Peyer's patch (tissue), 4 donors: ENCODE measurements around the gene NRG3. TPM values are rescaled to one million over a fixed set of nuclear protein-coding genes. Genes with fewer than 3 reads are reported as not detected.

Experiments
- DNase-seq, 3 donors: peaks; one replicate each; pipeline ENCODE4 v3.0.0-alpha.2; 2017 to 2019
- H3K27ac ChIP-seq, 4 donors: fragments of 200-600 bp; sonication (generic); one replicate each; pipeline ENCODE4 v1.5.1; 2016 to 2019
- H3K27me3 ChIP-seq, 2 donors: fragments of 200-600 bp; sonication (generic); one replicate each; pipeline ENCODE4 v1.5.1; 2019
- H3K36me3 ChIP-seq, 3 donors: fragments of 200-600 bp; sonication (generic); one replicate each; pipeline ENCODE4 v1.5.1; 2016 to 2019
- H3K4me1 ChIP-seq, 4 donors: fragments of 200-600 bp; sonication (generic); one replicate each; pipeline ENCODE4 v1.5.1; 2016 to 2019
- H3K4me3 ChIP-seq, 4 donors: fragments of 200-600 bp; sonication (generic); 1 replicate in 3 of 4; 2 replicates in 1 of 4; pipeline ENCODE4 v1.5.1; 2016 to 2019; ENCODE audit warnings: mild to moderate bottlenecking in 1 of 4
- H3K9me3 ChIP-seq, 4 donors: fragments of 200-600 bp; sonication (generic); one replicate each; pipeline ENCODE4 v1.5.1; 2016 to 2019; ENCODE audit warnings: mild to moderate bottlenecking in 1 of 4
- CTCF ChIP-seq, 6 experiments: fragments of 450-650 bp in 4 of 6; fragments of 200-600 bp in 2 of 6; sonication (generic) in 1 of 6; IDR thresholded peaks; one replicate each; pipeline ENCODE4 v1.5.1; 2017 to 2019; ENCODE audit warnings: antibody characterized with exemption in 6 of 6, mild to moderate bottlenecking in 3 of 6, moderate library complexity in 1 of 6
- POLR2A ChIP-seq, 2 donors: fragments of 450-650 bp; IDR thresholded peaks; one replicate each; pipeline ENCODE4 v1.5.1; 2017; ENCODE audit warnings: antibody characterized with exemption in 2 of 2, mild to moderate bottlenecking in 2 of 2, moderate library complexity in 2 of 2
- total RNA-seq, 4 donors: library from RNA; depleted of rRNA; stranded (reverse); fragments of >200 nt; gene quantifications; one replicate each; pipeline ENCODE4 v1.1.0, GENCODE V29; 2016

The NRG3 gene
- total RNA-seq, 4 donors from 2014 or later = not detected

- Histone ChIP-seq H3K9me3 (peaks cover 0 to 3% (median 0%) of the 10 kb centered on the region in 4 donors), H3K27me3 (no peaks in the 10 kb centered on the region), H3K4me3 (no peak overlapping the region), H3K4me1 (no peaks in the 10 kb centered on the region), H3K36me3 (no peaks in the 10 kb centered on the region), H3K27ac (no peak overlapping the region)
- no peak for DNase-seq
- TF ChIP-seq CTCF (IDR thresholded peaks at IDR 0.05) = no peak
- TF ChIP-seq POLR2A (IDR thresholded peaks at IDR 0.05) = no peak
These were observed 597.7 kb downstream of the NRG3 start for GRCh38 chr10:82472406-82473335.

GRCh38 chr10:82477776-82478175, 602.8 kb downstream of the NRG3 start:
- no peaks in the 10 kb centered on the region for H3K9me3 ChIP-seq
- H3K27me3 ChIP-seq = no peaks in the 10 kb centered on the region
- H3K4me1 ChIP-seq = no peaks in the 10 kb centered on the region
- no peaks in the 10 kb centered on the region for H3K36me3 ChIP-seq
- TF ChIP-seq POLR2A (IDR thresholded peaks at IDR 0.05) = no peak
- TF ChIP-seq CTCF (IDR thresholded peaks at IDR 0.05) = no peak
- no peak for DNase-seq
- no peak overlapping the region for H3K4me3 ChIP-seq
- no peak overlapping the region for H3K27ac ChIP-seq

- Histone ChIP-seq H3K27me3 (no peaks in the 10 kb centered on the region), H3K27ac (no peak overlapping the region), H3K4me3 (no peak overlapping the region), H3K9me3 (no peaks in the 10 kb centered on the region), H3K36me3 (no peaks in the 10 kb centered on the region), H3K4me1 (no peaks in the 10 kb centered on the region)
- DNase-seq = no peak
- no peak for TF ChIP-seq CTCF (IDR thresholded peaks at IDR 0.05)
These were observed 617.7 kb downstream of the NRG3 start for GRCh38 chr10:82492647-82493046.

GRCh38 chr10:82496114-82496513, 621.1 kb downstream of the NRG3 start:
- H3K27me3 ChIP-seq = no peaks in the 10 kb centered on the region
- no peak overlapping the region for H3K27ac ChIP-seq
- H3K36me3 ChIP-seq = no peaks in the 10 kb centered on the region
- DNase-seq = no peak
- no peak for TF ChIP-seq POLR2A (IDR thresholded peaks at IDR 0.05)
- no peak for TF ChIP-seq CTCF (IDR thresholded peaks at IDR 0.05)
- H3K9me3 ChIP-seq = no peaks in the 10 kb centered on the region
- no peaks in the 10 kb centered on the region for H3K4me1 ChIP-seq
- no peak overlapping the region for H3K4me3 ChIP-seq

GRCh38 chr10:82497439-82497838, 622.4 kb downstream of the NRG3 start:
- no peak overlapping the region for H3K4me3 ChIP-seq
- no peak overlapping the region for H3K27ac ChIP-seq
- TF ChIP-seq CTCF (IDR thresholded peaks at IDR 0.05) = no peak
- TF ChIP-seq POLR2A (IDR thresholded peaks at IDR 0.05) = no peak
- H3K36me3 ChIP-seq = no peaks in the 10 kb centered on the region
- no peaks in the 10 kb centered on the region for H3K4me1 ChIP-seq
- no peak for DNase-seq
- H3K27me3 ChIP-seq = no peaks in the 10 kb centered on the region
- peaks cover 0 to 3% (median 0%) of the 10 kb centered on the region in 4 donors for H3K9me3 ChIP-seq
